Astrocyte (in vitro differentiated cells and primary cell): ENCODE measurements around the gene TMEM165. TPM values are rescaled to one million over a fixed set of nuclear protein-coding genes. Genes with fewer than 3 reads are reported as not detected.
A peak's percentile ranks its signal among the peaks of the same experiment; 100 is the strongest.

ENCODE experiments used
- DNase-seq: peaks from one replicate; pipeline ENCODE4 v3.0.0-alpha.2; 2010; ENCODE audit warnings: low read depth
- FAIRE-seq: peaks from 2 replicates; lab custom pipeline; 2011; peaks lifted over from hg19 to GRCh38; lab: Jason Lieb, UNC
- H2AFZ ChIP-seq: 2 replicates; pipeline ENCODE4 v1.6.0; 2012; ENCODE audit warnings: low read depth, low read length, inconsistent platforms
- H3K27ac ChIP-seq: 2 replicates; pipeline ENCODE4 v1.5.1; 2011; ENCODE audit warnings: low read depth, low read length, inconsistent platforms
- H3K27me3 ChIP-seq: 2 replicates; pipeline ENCODE4 v1.6.0; 2011; ENCODE audit warnings: low read length, inconsistent platforms; ENCODE audit not compliant: insufficient read depth
- H3K36me3 ChIP-seq: 2 replicates; pipeline ENCODE4 v1.5.1; 2011; ENCODE audit warnings: low read length, inconsistent platforms; ENCODE audit not compliant: insufficient read depth
- H3K4me1 ChIP-seq: 2 replicates; pipeline ENCODE4 v1.5.1; 2011; ENCODE audit warnings: low read length, inconsistent platforms; ENCODE audit not compliant: insufficient read depth
- H3K4me2 ChIP-seq: 2 replicates; pipeline ENCODE4 v1.6.0; 2012; ENCODE audit warnings: low read length, inconsistent platforms
- H3K4me3 ChIP-seq: 2 replicates; pipeline ENCODE4 v1.5.1; 2011; ENCODE audit warnings: low read depth, mild to moderate bottlenecking, low read length, inconsistent platforms; ENCODE audit not compliant: insufficient read depth
- H3K79me2 ChIP-seq: 2 replicates; pipeline ENCODE4 v1.6.0; 2012; ENCODE audit warnings: mild to moderate bottlenecking, low read length, inconsistent platforms; ENCODE audit not compliant: insufficient read depth
- H3K9ac ChIP-seq: 2 replicates; pipeline ENCODE4 v1.6.0; 2012; ENCODE audit warnings: mild to moderate bottlenecking, low read length, inconsistent platforms
- H3K9me3 ChIP-seq: 2 replicates; pipeline ENCODE4 v1.5.1; 2012; ENCODE audit warnings: low read depth, mild to moderate bottlenecking, low read length, inconsistent platforms; ENCODE audit not compliant: insufficient read depth
- H4K20me1 ChIP-seq: 2 replicates; pipeline ENCODE4 v1.6.0; 2012; ENCODE audit warnings: low read length, inconsistent platforms; ENCODE audit not compliant: insufficient read depth
- H3K27ac Mint-ChIP-seq: one replicate; pipeline ENCODE4 v1.8.0; 2021; ENCODE audit warnings: mild to moderate bottlenecking, mixed read lengths; ENCODE audit not compliant: unreplicated experiment
- H3K27me3 Mint-ChIP-seq: one replicate; pipeline ENCODE4 v1.8.0; 2021; ENCODE audit warnings: low read depth, mixed read lengths; ENCODE audit not compliant: unreplicated experiment
- H3K36me3 Mint-ChIP-seq: one replicate; pipeline ENCODE4 v1.8.0; 2021; ENCODE audit warnings: low read depth, mixed read lengths; ENCODE audit not compliant: unreplicated experiment
- H3K4me1 Mint-ChIP-seq: one replicate; pipeline ENCODE4 v1.8.0; 2021; ENCODE audit warnings: low read depth, mixed read lengths; ENCODE audit not compliant: unreplicated experiment
- H3K4me3 Mint-ChIP-seq: one replicate; pipeline ENCODE4 v1.8.0; 2021; ENCODE audit warnings: mild to moderate bottlenecking, moderate library complexity, mixed read lengths; ENCODE audit not compliant: unreplicated experiment
- H3K9me3 Mint-ChIP-seq: one replicate; pipeline ENCODE4 v1.8.0; 2021; ENCODE audit warnings: mild to moderate bottlenecking, mixed read lengths; ENCODE audit not compliant: unreplicated experiment
- CTCF ChIP-seq: IDR thresholded peaks from 2 replicates; pipeline ENCODE4 v1.5.1; 2011; ENCODE audit warnings: low read depth, mild to moderate bottlenecking, inconsistent platforms, low read length, moderate library complexity; ENCODE audit not compliant: insufficient read depth
- EZH2 ChIP-seq: IDR thresholded peaks from 2 replicates; pipeline ENCODE4 v1.6.1; 2012; ENCODE audit warnings: mild to moderate bottlenecking, low read length, inconsistent platforms; ENCODE audit not compliant: insufficient read depth
- total RNA-seq: library from RNA; stranded (reverse); gene quantifications from 2 replicates; pipeline ENCODE4 v1.2.1, GENCODE V29; 2021

The TMEM165 gene
- total RNA-seq, 1 donor from 2014 or later: 130 TPM

GRCh38 chr4:55399581-55399980, 3.8 kb downstream of the TMEM165 start:
- H3K4me3 ChIP-seq: peak overlapping the region; percentile 90
- H3K9me3 ChIP-seq: no peaks in the 10 kb centered on the region
- peaks cover 67% of the 10 kb centered on the region for H4K20me1 ChIP-seq
- H3K36me3 ChIP-seq: peaks cover 18% of the 10 kb centered on the region
- Mint-ChIP-seq H3K4me3 (peak overlapping the region; percentile 99), H3K27me3 (no peaks in the 10 kb centered on the region), H3K4me1 (peaks cover 10% of the 10 kb centered on the region), H3K36me3 (peaks cover 22% of the 10 kb centered on the region), H3K9me3 (no peaks in the 10 kb centered on the region), H3K27ac (peak overlapping the region; percentile 73)
- H3K9ac ChIP-seq: no peak overlapping the region
- TF ChIP-seq EZH2: no peak
- no peak for TF ChIP-seq CTCF
- H3K27ac ChIP-seq: peak overlapping the region; percentile 89
- peaks cover 8% of the 10 kb centered on the region for H3K4me1 ChIP-seq
- peaks cover 83% of the 10 kb centered on the region for H3K79me2 ChIP-seq
- H2AFZ ChIP-seq: no peak overlapping the region
- no peak for FAIRE-seq
- no peaks in the 10 kb centered on the region for H3K27me3 ChIP-seq
- peak overlapping the region; percentile 92 for H3K4me2 ChIP-seq
- DNase-seq: no peak

GRCh38 chr4:55405073-55405472, 9.3 kb downstream of the TMEM165 start:
- Histone ChIP-seq H3K4me3 (no peak overlapping the region), H3K4me1 (peaks cover 14% of the 10 kb centered on the region), H3K9ac (no peak overlapping the region), H3K9me3 (no peaks in the 10 kb centered on the region), H2AFZ (no peak overlapping the region), H3K4me2 (no peak overlapping the region), H3K79me2 (peaks cover 94% of the 10 kb centered on the region), H3K27me3 (no peaks in the 10 kb centered on the region), H3K36me3 (peaks cover 46% of the 10 kb centered on the region), H3K27ac (no peak overlapping the region), H4K20me1 (peaks cover 84% of the 10 kb centered on the region)
- H3K27ac Mint-ChIP-seq: no peak overlapping the region
- no peak for TF ChIP-seq EZH2
- TF ChIP-seq CTCF: no peak
- DNase-seq: no peak
- FAIRE-seq: no peak
- no peaks in the 10 kb centered on the region for H3K9me3 Mint-ChIP-seq
- H3K4me3 Mint-ChIP-seq: no peak overlapping the region
- peaks cover 23% of the 10 kb centered on the region for H3K36me3 Mint-ChIP-seq
- peaks cover 37% of the 10 kb centered on the region for H3K4me1 Mint-ChIP-seq
- no peaks in the 10 kb centered on the region for H3K27me3 Mint-ChIP-seq

GRCh38 chr4:55406545-55406944, 10.8 kb downstream of the TMEM165 start:
- H3K4me1 ChIP-seq: peaks cover 14% of the 10 kb centered on the region
- no peak for FAIRE-seq
- no peaks in the 10 kb centered on the region for H3K9me3 ChIP-seq
- TF ChIP-seq EZH2 (no peak), CTCF (no peak)
- peak overlapping the region; percentile 36 for H3K27ac Mint-ChIP-seq
- no peak overlapping the region for H3K4me3 Mint-ChIP-seq
- no peaks in the 10 kb centered on the region for H3K27me3 Mint-ChIP-seq
- H3K9ac ChIP-seq: no peak overlapping the region
- peaks cover 85% of the 10 kb centered on the region for H4K20me1 ChIP-seq
- H3K4me1 Mint-ChIP-seq: peaks cover 38% of the 10 kb centered on the region
- H3K4me2 ChIP-seq: no peak overlapping the region
- no peak overlapping the region for H2AFZ ChIP-seq
- peaks cover 43% of the 10 kb centered on the region for H3K36me3 ChIP-seq
- H3K79me2 ChIP-seq: peaks cover 96% of the 10 kb centered on the region
- H3K4me3 ChIP-seq: no peak overlapping the region
- H3K27me3 ChIP-seq: no peaks in the 10 kb centered on the region
- H3K9me3 Mint-ChIP-seq: no peaks in the 10 kb centered on the region
- no peak overlapping the region for H3K27ac ChIP-seq
- DNase-seq: no peak
- H3K36me3 Mint-ChIP-seq: peaks cover 19% of the 10 kb centered on the region
